Trophoblast cell (in vitro differentiated cells and primary cell): ENCODE results near the gene DCLK2.

Experiments
- DNase-seq, 2 donors: peaks; one replicate each; pipeline ENCODE4 v3.0.0-alpha.2; 2016
- H2AFZ ChIP-seq: 2 replicates; pipeline ENCODE4 v1.6.1; 2013; ENCODE audit warnings: low read length, moderate library complexity, mild to moderate bottlenecking; ENCODE audit not compliant: insufficient read depth, poor library complexity
- H2AK5ac ChIP-seq: 2 replicates; pipeline ENCODE4 v1.6.1; 2013; ENCODE audit warnings: mild to moderate bottlenecking, low read length
- H2BK120ac ChIP-seq: 2 replicates; pipeline ENCODE4 v1.6.1; 2013; ENCODE audit warnings: low read length, mild to moderate bottlenecking, moderate library complexity; ENCODE audit not compliant: insufficient read depth, poor library complexity
- H2BK12ac ChIP-seq: 2 replicates; pipeline ENCODE4 v1.6.1; 2013; ENCODE audit warnings: mild to moderate bottlenecking, low read length, moderate library complexity
- H2BK5ac ChIP-seq: 2 replicates; pipeline ENCODE4 v1.6.1; 2013; ENCODE audit warnings: low read length, low read depth, moderate library complexity, mild to moderate bottlenecking; ENCODE audit not compliant: poor library complexity
- H3K14ac ChIP-seq: 2 replicates; pipeline ENCODE4 v1.6.1; 2013; ENCODE audit warnings: mild to moderate bottlenecking, low read length
- H3K18ac ChIP-seq: 2 replicates; pipeline ENCODE4 v1.6.1; 2013; ENCODE audit warnings: mild to moderate bottlenecking, low read length
- H3K23ac ChIP-seq: 2 replicates; pipeline ENCODE4 v1.6.1; 2013; ENCODE audit warnings: low read length
- H3K27ac ChIP-seq: 2 replicates; pipeline ENCODE4 v1.5.1; 2013; ENCODE audit warnings: low read depth, mild to moderate bottlenecking, inconsistent platforms, low read length, moderate library complexity
- H3K27me3 ChIP-seq: 2 replicates; pipeline ENCODE4 v1.6.1; 2013; ENCODE audit warnings: inconsistent platforms, mild to moderate bottlenecking, low read length, moderate library complexity; ENCODE audit not compliant: insufficient read depth
- H3K36me3 ChIP-seq, 2 experiments: 1 replicate in 1 of 2; 2 replicates in 1 of 2; pipeline ENCODE4 v1.6.1; 2013; ENCODE audit warnings: low read length in 2 of 2, mild to moderate bottlenecking in 2 of 2, moderate library complexity in 1 of 2; ENCODE audit not compliant: insufficient read depth in 2 of 2, control insufficient read depth in 1 of 2
- H3K4ac ChIP-seq: 2 replicates; pipeline ENCODE4 v1.6.1; 2013; ENCODE audit warnings: low read depth, mild to moderate bottlenecking, low read length, moderate library complexity
- H3K4me1 ChIP-seq, 2 experiments: 1 replicate in 1 of 2; 2 replicates in 1 of 2; pipeline ENCODE4 v1.6.1; 2013; ENCODE audit warnings: low read length in 2 of 2, mild to moderate bottlenecking in 2 of 2, moderate library complexity in 1 of 2; ENCODE audit not compliant: insufficient read depth in 2 of 2, control insufficient read depth in 1 of 2
- H3K4me2 ChIP-seq: 2 replicates; pipeline ENCODE4 v1.6.1; 2013; ENCODE audit warnings: inconsistent platforms, mild to moderate bottlenecking, low read length, moderate library complexity
- H3K4me3 ChIP-seq: 2 replicates; pipeline ENCODE4 v1.5.1; 2013; ENCODE audit warnings: mild to moderate bottlenecking, low read depth, low read length, inconsistent platforms
- H3K79me1 ChIP-seq: one replicate; pipeline ENCODE4 v1.6.1; 2013; ENCODE audit warnings: low read length
- H3K79me2 ChIP-seq: 2 replicates; pipeline ENCODE4 v1.6.1; 2013; ENCODE audit warnings: low read length, mild to moderate bottlenecking; ENCODE audit not compliant: control insufficient read depth, insufficient read depth, poor library complexity
- H3K9ac ChIP-seq: 2 replicates; pipeline ENCODE4 v1.6.1; 2013; ENCODE audit warnings: mild to moderate bottlenecking, low read length
- H3K9me3 ChIP-seq: 2 replicates; pipeline ENCODE4 v1.6.1; 2013; ENCODE audit warnings: low read depth, mild to moderate bottlenecking, control low read depth, inconsistent platforms, low read length; ENCODE audit not compliant: insufficient read depth
- H4K12ac ChIP-seq: 2 replicates; pipeline ENCODE4 v1.6.1; 2013; ENCODE audit warnings: low read depth, mild to moderate bottlenecking, low read length, moderate library complexity
- H4K8ac ChIP-seq: 2 replicates; pipeline ENCODE4 v1.6.1; 2013; ENCODE audit warnings: low read depth, mild to moderate bottlenecking, low read length, moderate library complexity
- H4K91ac ChIP-seq: one replicate; pipeline ENCODE4 v1.6.1; 2013; ENCODE audit warnings: low read depth, mild to moderate bottlenecking, low read length, moderate library complexity
- WGBS: extraction: QIAGEN DNeasy Blood & Tissue Kit; methylation state at CpG from one replicate; pipeline ENCODE4 v1.1.7; 2013; ENCODE audit warnings: missing lambda C conversion rate; ENCODE audit not compliant: insufficient read length, insufficient coverage; ENCODE audit errors: extremely low coverage; 5-methylcytosine and 5-hydroxymethylcytosine counted together

DCLK2 gene

GRCh38 chr4:150176547-150176946, 98.3 kb downstream of the DCLK2 start:
- H3K27ac ChIP-seq: no peak overlapping the region
- H3K79me2 ChIP-seq: no peaks in the 10 kb centered on the region
- peak; percentile 52 to 77 for DNase-seq
- no peak overlapping the region for H3K4me3 ChIP-seq
- no peak overlapping the region for H3K4me2 ChIP-seq
- WGBS: no CpG with 5 or more reads among the region's 1 CpG
- H2BK5ac ChIP-seq: no peak overlapping the region
- H3K79me1 ChIP-seq: no peaks in the 10 kb centered on the region
- peaks cover 3 to 8% of the 10 kb centered on the region in 2 experiments for H3K4me1 ChIP-seq
- H2BK120ac ChIP-seq: no peak overlapping the region
- H3K4ac ChIP-seq: no peak overlapping the region
- H2BK12ac ChIP-seq: no peak overlapping the region
- no peaks in the 10 kb centered on the region for H3K27me3 ChIP-seq
- no peak overlapping the region for H4K12ac ChIP-seq
- no peak overlapping the region for H4K91ac ChIP-seq
- no peaks in the 10 kb centered on the region for H3K36me3 ChIP-seq
- H3K9ac ChIP-seq: no peak overlapping the region
- no peaks in the 10 kb centered on the region for H3K9me3 ChIP-seq
- H3K23ac ChIP-seq: no peak overlapping the region
- no peak overlapping the region for H4K8ac ChIP-seq
- H3K18ac ChIP-seq: no peak overlapping the region
- H2AK5ac ChIP-seq: no peak overlapping the region
- no peak overlapping the region for H3K14ac ChIP-seq
- no peak overlapping the region for H2AFZ ChIP-seq

- Histone ChIP-seq H3K36me3 (no peaks in the 10 kb centered on the region), H2BK120ac (no peak overlapping the region), H3K18ac (no peak overlapping the region), H3K14ac (no peak overlapping the region), H3K9me3 (no peaks in the 10 kb centered on the region), H4K8ac (no peak overlapping the region), H3K79me2 (no peaks in the 10 kb centered on the region), H3K23ac (no peak overlapping the region), H3K79me1 (no peaks in the 10 kb centered on the region), H3K27ac (no peak overlapping the region), H3K27me3 (no peaks in the 10 kb centered on the region), H3K9ac (no peak overlapping the region), H4K91ac (no peak overlapping the region), H3K4me2 (no peak overlapping the region), H2BK5ac (no peak overlapping the region), H3K4me3 (no peak overlapping the region), H2BK12ac (no peak overlapping the region), H3K4me1 (peaks cover under 1 to 6% of the 10 kb centered on the region in 2 experiments), H2AFZ (no peak overlapping the region), H3K4ac (no peak overlapping the region), H2AK5ac (no peak overlapping the region), H4K12ac (no peak overlapping the region)
- peak in 1 of 2 donors; percentile 51 for DNase-seq
- WGBS: no CpG with 5 or more reads among the region's 4 CpGs
These were observed 99.9 kb downstream of the DCLK2 start for GRCh38 chr4:150178161-150178560.

- Histone ChIP-seq H3K79me1 (no peaks in the 10 kb centered on the region), H4K8ac (no peak overlapping the region), H3K4me1 (no peaks in the 10 kb centered on the region), H2BK120ac (no peak overlapping the region), H4K12ac (no peak overlapping the region), H3K79me2 (no peaks in the 10 kb centered on the region), H3K14ac (no peak overlapping the region), H3K18ac (no peak overlapping the region), H3K27ac (no peak overlapping the region), H3K4me3 (no peak overlapping the region), H2BK12ac (no peak overlapping the region), H3K4me2 (no peak overlapping the region), H3K9me3 (no peaks in the 10 kb centered on the region), H2AK5ac (no peak overlapping the region), H3K27me3 (no peaks in the 10 kb centered on the region), H4K91ac (no peak overlapping the region), H3K23ac (no peak overlapping the region), H3K36me3 (no peaks in the 10 kb centered on the region), H3K9ac (no peak overlapping the region), H2AFZ (no peak overlapping the region), H2BK5ac (no peak overlapping the region), H3K4ac (no peak overlapping the region)
- no peak for DNase-seq
These were observed 103.3 kb downstream of the DCLK2 start for GRCh38 chr4:150181536-150181935.

GRCh38 chr4:150182794-150183193, 104.5 kb downstream of the DCLK2 start:
- WGBS: no CpG with 5 or more reads among the region's 2 CpGs
- no peaks in the 10 kb centered on the region for H3K79me2 ChIP-seq
- DNase-seq: no peak
- H4K91ac ChIP-seq: no peak overlapping the region
- H3K4me1 ChIP-seq: no peaks in the 10 kb centered on the region
- H4K8ac ChIP-seq: no peak overlapping the region
- H3K4ac ChIP-seq: no peak overlapping the region
- no peak overlapping the region for H3K4me2 ChIP-seq
- H2BK5ac ChIP-seq: no peak overlapping the region
- no peak overlapping the region for H3K23ac ChIP-seq
- no peak overlapping the region for H4K12ac ChIP-seq
- no peak overlapping the region for H2AFZ ChIP-seq
- H3K27ac ChIP-seq: no peak overlapping the region
- no peaks in the 10 kb centered on the region for H3K36me3 ChIP-seq
- H2BK120ac ChIP-seq: no peak overlapping the region
- no peak overlapping the region for H3K14ac ChIP-seq
- H3K9me3 ChIP-seq: no peaks in the 10 kb centered on the region
- no peaks in the 10 kb centered on the region for H3K27me3 ChIP-seq
- no peak overlapping the region for H2BK12ac ChIP-seq
- no peak overlapping the region for H3K9ac ChIP-seq
- H3K18ac ChIP-seq: no peak overlapping the region
- no peak overlapping the region for H3K4me3 ChIP-seq
- H2AK5ac ChIP-seq: no peak overlapping the region
- H3K79me1 ChIP-seq: no peaks in the 10 kb centered on the region
